Stimulated activated naive CD4-positive, alpha-beta T cell (primary cell): ENCODE results near the gene SLC5A8.

ENCODE experiments used
- DNase-seq, 6 experiments: peaks; one replicate each; lab custom pipeline; 2025; lab: John Stamatoyannopoulos, UW

The SLC5A8 gene

GRCh38 chr12:101209319-101210302, at the start of gene SLC5A8:
SLC5A8 (minus strand) TSS chr12:101210238; CDS start chr12:101209848, 390 bp downstream.
- no peak for DNase-seq

GRCh38 chr12:101257357-101257756, 47.3 kb upstream of the SLC5A8 start:
- no peak for DNase-seq

GRCh38 chr12:101256266-101256665, 46.2 kb upstream of the SLC5A8 start:
- DNase-seq, result no peak

- DNase-seq, result no peak
Observed at GRCh38 chr12:101243616-101244015, 33.6 kb upstream of the SLC5A8 start.

GRCh38 chr12:101243074-101243473, 33.0 kb upstream of the SLC5A8 start:
- no peak for DNase-seq

GRCh38 chr12:101238800-101239329, 28.8 kb upstream of the SLC5A8 start:
- DNase-seq, result no peak

GRCh38 chr12:101238306-101238705, 28.3 kb upstream of the SLC5A8 start:
- DNase-seq, result no peak

- DNase-seq, result no peak
Observed at GRCh38 chr12:101235686-101236085, 25.6 kb upstream of the SLC5A8 start.

GRCh38 chr12:101231636-101232035, 21.6 kb upstream of the SLC5A8 start:
- no peak for DNase-seq

- DNase-seq, result no peak
Observed at GRCh38 chr12:101230547-101230946, 20.5 kb upstream of the SLC5A8 start.

GRCh38 chr12:101229841-101230241, 19.8 kb upstream of the SLC5A8 start:
- DNase-seq, result no peak

- no peak for DNase-seq
Observed at GRCh38 chr12:101221301-101221700, 11.3 kb upstream of the SLC5A8 start.

GRCh38 chr12:101216810-101217209, 6.8 kb upstream of the SLC5A8 start:
- no peak for DNase-seq

GRCh38 chr12:101207086-101207780, 2.8 kb downstream of the SLC5A8 start:
- no peak for DNase-seq

- no peak for DNase-seq
Observed at GRCh38 chr12:101204602-101205304, 5.3 kb downstream of the SLC5A8 start.

- DNase-seq, result no peak
Observed at GRCh38 chr12:101200824-101201223, 9.2 kb downstream of the SLC5A8 start.

GRCh38 chr12:101200145-101200544, 9.9 kb downstream of the SLC5A8 start:
- no peak for DNase-seq

- DNase-seq, result no peak
Observed at GRCh38 chr12:101186291-101186690, 23.7 kb downstream of the SLC5A8 start.

GRCh38 chr12:101181776-101182175, 28.3 kb downstream of the SLC5A8 start:
- no peak for DNase-seq

GRCh38 chr12:101174541-101174940, 35.5 kb downstream of the SLC5A8 start:
- no peak for DNase-seq

GRCh38 chr12:101173197-101173749, 36.8 kb downstream of the SLC5A8 start:
- DNase-seq, result no peak

GRCh38 chr12:101172316-101172715, 37.7 kb downstream of the SLC5A8 start:
- DNase-seq, result no peak
